CD4-positive, alpha-beta T cell treated with Interleukin-10 for 1 hour (primary cell): ENCODE data around the gene MYOCD.

Experiments used
- DNase-seq: peaks from one replicate; pipeline ENCODE4 v3.0.0-alpha.2; 2020

The MYOCD gene

DNA sequence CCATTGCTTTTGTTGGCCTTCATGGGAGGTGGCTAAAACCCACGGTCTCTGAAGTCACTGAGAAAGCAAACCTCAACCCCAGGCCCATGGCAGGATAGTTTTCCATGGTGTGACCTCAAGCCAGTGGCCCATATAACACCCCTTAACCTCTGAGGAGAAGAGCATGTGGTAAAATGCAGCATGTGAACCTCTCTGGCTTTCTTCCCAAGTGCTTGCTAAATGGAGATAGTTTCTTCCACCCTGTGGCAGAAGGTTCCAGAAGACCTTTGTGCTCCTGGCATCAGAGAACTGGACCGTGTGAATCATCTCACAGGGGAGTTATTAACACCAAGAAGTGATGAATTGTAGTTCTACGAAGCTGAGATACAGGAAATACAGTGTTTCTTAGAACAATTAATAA is 47.3 kb downstream of the MYOCD start:
- DNase-seq, result no peak

DNA sequence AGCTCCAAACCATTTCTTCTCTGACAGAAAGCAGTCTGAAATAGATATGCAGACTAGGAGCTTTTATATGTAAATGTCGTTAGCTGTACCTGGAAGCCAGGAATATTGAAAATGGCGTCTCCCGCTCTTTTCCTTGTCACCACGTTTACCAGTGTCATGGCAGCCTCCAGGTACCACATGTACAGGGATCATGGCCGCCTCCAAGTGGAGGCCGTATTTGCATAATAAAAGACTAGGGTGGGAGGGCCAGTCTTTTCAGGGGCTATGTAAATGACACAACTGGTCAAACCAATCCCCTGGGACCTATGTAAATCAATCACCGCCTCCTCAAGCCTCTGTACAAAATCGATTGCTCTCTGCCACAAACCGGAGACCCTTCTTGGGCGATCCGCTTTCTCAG is 54.3 kb downstream of the MYOCD start:
- no peak for DNase-seq

DNA sequence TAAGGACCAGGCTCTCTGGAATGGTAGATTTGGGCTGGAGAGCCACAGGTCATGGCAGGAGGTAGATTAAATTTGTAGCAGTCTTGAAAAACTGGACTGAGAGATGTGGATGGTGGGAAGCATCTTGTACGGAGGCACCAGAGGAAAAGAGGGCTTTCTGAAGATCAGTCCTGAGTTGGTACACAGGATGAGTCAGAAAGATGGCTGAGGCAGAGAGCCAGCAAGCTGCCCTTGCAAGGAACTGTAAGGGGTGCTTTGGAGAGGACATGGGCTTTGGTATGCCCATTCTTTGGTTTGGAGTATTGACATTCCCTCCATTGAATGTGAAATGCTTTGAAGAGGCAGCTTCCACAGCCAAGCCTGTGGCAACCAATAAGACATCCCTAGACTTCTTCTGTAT is 55.9 kb downstream of the MYOCD start:
- no peak for DNase-seq

DNA sequence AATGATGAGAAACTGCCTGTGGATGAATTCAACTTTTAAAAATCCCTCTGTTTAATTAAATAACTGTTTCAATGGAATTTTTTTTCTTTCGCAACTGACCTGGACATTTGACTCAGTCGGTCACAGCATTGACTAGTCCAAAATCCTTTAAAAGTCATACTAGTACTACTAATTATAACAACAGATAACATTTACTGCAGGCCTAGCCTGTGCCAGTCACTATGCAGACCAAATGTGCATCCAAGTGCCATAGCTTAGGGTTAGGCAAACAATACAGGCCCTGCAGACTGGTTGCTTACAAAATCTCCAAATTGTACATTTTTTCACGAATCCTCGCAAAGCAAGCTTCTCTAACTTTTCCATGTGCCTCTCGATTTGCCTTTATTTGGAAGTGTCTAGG is 56.6 kb downstream of the MYOCD start:
- no peak for DNase-seq

DNA sequence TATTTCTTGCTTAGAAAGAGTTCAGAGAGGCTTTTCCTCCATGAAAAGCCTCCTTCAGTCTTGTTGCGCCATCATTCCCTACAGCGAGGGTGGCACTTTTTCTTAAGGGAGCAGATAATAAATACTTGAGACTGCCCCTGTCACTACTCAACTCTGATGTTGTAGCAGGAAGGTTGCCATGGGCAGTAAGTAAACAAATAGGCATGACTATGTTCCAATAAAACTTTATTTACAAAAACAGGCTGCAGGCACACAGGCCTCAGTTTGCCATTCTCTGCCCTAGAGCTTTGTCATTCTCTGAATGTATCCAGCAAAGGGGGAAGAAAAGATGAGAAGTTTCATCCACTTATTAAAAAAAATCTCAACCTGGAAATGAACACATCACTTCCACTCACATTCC is 60.4 kb downstream of the MYOCD start:
- DNase-seq, result no peak

DNA sequence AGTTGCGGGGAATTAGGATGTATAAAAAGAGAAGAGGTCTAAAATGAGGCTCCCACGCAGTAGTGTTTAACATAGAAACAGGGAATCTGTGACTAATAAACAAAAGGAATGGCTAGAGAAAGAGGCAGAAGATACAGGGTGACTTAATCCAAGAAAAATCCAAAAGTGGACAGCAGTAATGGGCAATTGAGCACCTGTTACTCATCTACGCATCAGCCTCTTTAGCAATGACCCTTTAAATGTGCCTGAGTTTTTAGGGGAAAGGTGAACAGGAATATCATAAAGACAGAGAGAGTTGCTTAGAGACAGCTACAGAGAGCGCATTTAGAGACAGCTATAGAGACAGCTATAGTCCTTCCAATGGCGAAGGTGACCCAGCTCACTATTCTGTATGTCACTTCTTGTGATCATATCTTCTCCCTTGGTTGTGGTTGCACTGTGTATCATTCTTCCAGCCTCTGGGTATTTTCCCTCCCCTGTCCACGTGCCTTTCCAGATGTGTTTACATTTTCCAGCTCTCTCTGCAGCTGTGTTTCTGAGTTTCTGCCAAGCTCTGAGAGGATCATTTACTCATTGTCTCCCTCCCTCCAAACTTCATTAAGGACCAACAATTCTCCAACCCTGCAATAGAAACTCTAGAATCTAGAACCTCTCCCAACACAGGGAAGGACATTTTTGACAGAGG is 61.5 kb downstream of the MYOCD start:
- DNase-seq, result no peak

DNA sequence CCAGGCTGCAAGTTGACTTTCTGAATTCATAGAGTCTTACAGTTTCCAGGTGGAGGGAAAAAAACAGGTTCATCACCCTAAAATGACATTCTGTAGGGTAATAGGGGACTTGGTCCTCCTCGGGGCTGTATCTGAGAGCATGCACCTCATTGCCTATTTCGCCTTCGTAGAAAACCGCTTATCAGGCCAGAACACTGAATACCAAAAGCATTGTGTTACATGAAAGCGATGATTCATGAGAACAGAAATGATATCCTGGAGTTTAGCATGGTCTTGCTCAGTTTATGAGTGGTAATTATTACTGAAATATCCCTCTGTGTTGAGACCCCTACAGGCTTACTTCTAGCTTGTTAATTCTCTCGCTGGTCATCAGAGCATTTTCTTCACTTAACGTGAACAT is 62.2 kb downstream of the MYOCD start:
- no peak for DNase-seq

DNA sequence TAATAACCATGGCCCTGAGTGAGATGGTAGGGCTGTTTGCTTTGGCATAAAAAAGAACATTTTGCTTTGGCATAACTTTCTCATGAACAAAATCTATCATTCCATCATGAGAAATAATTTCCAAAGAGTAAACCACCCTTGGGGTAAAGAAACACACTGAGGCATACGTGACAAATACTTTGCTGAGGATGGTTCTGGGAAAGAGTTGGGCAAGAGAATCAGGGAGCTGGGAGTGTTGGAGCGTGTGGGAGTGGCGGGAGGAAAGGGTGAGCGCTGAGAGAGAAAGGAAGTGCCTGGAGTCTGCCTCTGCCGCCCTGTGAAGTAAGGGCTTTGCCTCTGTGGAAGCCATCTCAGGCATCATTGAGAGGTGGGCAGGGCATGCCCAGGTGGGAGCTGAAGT is 63.4 kb downstream of the MYOCD start:
- DNase-seq, result no peak

DNA sequence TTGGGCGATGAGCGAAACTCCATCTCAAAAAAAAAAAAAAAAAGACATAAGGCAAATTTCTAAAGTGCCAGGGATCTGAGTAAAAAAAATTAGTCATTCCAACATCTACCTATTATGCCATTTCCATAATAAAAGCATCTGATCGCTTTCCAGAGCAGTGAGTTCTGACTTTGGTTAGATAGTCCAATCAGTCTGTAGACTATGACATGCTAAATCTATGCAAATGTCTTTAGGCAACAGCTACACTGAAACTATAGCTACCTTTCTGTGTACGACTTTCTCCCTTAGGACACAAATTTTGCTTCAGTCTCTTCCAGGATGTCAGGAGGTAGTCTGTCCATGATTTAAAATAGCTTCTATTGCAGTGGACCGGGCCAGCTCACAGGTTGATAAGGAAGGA is 64.7 kb downstream of the MYOCD start:
- DNase-seq, result no peak

DNA sequence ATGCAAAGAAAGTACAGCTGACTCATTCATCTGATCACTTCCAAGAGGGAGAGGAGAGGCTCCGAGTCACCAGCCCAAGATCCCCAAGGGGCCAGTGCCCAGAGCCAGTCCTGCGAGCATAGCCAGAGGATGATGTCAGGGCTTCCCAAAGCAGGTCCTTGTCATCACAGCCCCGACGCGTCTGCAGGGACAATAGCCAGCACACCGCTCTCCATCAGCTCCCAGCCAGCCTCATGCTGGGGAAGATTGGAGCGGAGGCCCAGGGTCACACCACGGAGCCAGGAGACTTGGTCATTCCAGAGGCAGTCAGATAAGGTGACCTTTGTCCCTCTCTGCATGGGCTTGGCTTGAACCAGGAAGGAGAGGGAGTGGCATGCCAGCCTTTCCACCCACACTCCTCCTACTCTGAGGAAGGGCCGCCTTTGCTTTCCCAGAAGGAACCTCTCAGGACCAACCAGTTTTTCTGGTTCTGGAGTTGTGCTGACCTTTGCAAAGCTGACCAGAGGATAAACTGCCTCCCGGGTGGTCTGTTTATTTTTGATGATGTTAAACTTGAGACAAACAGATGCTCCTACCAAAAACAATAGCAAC is 65.3 kb downstream of the MYOCD start:
- DNase-seq, result no peak

DNA sequence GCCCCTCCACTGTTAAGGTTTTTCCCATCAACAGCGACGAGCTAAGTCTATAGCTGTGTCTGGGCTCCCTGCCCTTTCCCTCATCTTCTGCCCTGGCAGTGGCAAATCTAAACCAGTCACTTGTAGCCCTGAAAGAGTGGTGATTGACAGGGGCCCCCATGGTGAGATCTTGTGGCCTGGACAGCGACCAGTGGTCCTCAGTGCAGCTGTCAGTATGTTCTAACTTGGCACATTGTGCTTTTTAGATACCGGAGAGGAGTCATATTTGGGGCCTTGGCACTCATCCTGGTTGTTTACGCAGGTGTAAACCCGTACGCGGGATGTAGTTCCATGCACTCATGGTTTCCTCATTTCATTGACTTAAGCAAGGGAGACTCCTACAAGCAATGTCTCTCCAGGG is 66.1 kb downstream of the MYOCD start:
- no peak for DNase-seq

DNA sequence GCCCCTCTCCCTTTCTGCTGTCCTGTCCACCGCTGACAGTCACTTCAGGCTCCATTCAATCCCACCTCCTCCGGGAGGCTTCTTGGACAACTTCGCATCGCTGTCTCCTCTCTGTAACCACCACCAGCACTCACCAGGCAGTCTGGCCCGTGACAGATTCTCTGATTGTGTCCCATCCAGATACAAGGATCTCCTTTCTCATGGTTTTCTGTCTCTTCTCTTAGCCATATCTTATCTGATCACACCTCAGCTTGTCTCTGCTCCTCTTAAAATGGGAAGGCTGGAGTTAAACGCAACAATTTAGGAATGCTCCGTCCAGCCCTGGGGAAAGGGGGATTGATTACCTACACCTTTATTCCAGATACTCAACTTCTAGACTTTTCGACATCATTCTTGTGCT is 66.7 kb downstream of the MYOCD start:
- no peak for DNase-seq

DNA sequence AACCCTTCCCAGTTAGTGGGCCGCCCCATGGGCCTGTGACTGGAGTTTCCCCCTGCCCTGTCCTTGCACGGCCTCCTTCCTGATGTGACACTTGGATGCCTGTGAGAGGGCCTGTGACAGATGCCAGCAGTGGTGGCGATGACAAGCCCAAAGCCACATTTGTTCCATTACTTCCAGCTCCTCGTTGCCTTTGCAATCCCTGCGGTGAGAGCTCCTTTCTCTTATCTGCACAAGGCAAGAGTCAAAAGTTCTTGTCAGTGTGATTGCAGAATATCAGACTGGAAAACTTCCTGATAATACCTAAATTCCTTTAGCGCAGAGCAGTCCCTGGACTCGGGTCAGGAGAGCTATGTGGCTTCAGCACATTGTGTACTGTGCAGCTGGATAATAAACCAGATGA is 69.2 kb downstream of the MYOCD start:
- no peak for DNase-seq

DNA sequence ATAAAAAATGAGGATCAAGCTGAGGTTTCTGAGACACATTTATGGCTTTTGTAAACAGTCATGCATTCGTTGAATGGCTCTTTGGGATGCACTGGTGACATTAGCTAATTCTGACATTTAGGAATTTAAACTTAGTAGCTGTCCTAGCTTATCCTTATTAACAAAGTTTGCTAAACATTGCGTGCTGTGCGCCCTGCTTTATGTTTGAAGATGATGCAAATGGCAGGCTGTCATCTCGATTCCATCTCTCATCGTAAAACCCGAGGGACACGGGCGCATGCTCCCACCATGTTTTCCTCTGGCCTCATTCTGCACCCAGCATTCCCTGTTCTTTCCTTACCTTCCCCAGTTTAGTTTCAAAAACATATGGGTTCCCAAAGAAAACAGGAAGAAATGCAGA is 69.8 kb downstream of the MYOCD start:
- no peak for DNase-seq

DNA sequence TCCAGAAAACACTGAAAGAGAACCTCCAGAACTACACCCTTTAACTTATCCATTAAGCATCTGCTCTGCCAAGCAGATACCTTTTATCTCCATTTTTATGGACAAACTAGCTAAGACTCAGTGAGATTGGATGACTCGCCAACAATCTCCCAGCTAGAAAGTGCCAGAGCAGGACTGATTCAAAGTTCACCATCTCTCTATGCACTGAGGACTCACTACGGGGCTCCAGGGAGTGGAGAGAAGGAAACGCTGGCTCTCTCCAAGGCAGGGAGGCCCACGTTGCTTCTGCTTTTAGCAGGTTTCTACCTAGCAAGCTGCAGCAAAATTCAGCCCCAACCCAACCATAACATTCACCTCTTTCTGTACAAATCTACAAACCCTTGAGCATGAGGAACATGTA is 70.8 kb downstream of the MYOCD start:
- no peak for DNase-seq

DNA sequence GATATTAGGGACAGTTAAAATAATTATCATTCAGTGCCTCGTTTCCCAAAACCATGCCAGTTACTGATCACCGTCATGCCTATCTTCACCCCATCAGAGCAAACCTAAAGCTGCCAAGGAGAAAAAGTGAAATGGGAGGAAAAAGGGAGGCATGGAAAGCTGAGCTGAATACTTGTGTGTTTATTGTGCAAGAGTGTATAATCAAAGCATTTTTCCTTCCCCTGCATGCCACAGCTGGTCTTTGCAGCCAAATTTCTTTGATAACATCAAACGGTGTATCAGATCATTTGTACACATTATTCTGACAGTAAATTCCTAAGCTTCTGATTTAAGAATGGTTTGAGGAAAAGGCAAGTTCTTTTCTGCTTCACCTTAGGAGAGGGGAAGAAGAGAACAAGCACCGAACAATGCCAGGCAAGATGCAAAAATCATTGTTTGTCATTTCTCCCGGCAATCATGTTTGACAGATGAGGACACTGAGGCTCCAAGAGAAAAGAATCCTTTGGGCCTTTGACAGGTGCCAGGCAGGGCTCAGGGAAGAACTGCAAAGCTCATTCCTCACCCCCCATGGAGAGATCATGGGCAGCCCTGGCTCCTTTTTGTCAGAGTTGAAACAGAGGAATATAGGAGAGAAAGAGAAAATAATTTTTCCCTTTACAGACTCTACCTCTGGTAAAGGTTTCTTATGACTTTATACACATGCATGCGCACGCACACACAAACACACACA is 72.2 kb downstream of the MYOCD start:
- no peak for DNase-seq

DNA sequence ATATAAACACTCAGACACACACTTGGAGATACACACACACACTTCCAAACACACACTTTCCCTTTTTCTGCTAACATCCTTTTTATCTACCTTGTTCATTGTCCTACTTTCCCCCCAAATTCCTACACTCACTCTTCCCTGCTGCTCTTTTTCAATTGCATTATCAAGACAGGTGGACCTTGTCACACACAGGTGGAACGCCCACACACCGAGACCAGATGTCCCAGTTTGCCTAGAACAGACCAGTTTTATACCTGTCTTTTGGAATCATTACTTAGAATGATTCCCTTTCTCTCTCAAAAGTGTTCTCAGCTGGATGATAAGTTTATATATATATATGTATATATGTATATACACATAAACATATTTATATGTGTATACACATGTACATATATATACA is 72.9 kb downstream of the MYOCD start:
- no peak for DNase-seq

DNA sequence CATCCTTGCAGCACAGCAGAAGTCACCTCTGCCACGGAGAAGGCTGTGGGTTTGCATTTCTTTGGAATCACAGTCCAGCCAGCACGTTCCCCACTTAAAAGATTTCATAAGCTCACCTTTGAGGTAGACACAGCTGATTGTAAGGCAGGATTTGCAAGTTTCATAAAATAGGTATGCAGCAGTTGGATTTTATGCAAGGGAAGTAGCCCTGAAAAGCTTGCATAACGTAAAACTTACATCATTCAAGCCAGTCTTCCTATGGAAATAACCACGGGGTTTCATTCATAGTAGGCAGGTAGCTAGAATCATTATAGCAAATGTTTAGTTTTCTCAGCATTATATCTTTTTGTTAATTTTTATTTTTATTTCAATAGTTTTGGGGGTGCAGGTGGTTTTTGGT is 73.8 kb downstream of the MYOCD start:
- no peak for DNase-seq

DNA sequence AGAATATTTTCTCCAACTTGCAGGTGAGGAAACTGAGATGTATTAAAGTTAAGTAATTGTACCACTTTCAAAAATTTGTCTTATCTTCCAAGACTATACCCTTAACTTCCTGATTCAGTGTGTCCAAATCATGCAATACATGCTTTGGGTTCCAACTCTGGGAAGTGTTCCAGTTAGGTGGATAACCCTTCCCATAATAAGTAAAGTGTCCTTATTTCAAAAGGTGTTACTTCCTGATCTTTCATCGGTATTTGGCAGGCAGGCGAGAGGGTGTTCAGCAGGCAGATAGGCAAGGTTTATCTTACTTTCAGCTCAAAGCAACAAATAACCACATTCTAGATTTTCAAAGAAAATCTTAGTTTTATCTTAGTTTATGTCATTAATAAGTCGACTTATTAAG is 77.4 kb downstream of the MYOCD start:
- no peak for DNase-seq

DNA sequence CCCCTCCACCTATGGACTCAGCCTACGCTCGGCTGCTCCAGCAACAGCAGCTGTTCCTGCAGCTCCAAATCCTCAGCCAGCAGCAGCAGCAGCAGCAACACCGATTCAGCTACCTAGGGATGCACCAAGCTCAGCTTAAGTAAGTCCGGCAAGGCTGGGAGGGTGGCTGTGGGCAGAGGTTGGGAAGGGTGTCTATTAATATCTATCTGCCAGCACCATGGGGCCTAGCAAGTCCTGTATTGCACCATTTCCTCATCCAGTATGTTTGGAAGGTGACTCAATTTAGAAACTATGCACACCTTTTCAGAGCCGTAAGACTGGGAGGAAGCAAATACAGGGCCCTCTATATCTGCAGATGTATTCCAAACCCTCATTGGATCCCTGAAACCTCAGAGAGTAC is 78.6 kb downstream of the MYOCD start:
- no peak for DNase-seq

DNA sequence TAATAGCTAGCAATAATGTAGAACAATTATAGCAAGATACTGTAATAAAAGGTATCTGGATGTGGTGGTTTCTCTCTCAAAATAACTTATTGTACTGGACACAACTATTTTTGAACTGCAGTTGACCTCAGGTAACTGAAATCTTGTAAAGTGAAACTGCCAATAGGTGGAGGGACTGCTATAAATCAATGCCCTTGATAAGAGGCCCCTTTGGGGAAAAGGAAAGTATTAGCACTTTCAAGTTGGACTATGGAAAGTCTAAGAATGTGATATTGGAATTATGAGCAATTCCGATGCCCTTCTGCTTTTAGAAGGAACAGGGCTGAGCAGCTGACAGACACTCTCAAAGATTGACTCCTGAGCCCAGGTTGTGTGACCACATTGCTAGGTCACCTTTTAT is 79.1 kb downstream of the MYOCD start:
- DNase-seq, result no peak

DNA sequence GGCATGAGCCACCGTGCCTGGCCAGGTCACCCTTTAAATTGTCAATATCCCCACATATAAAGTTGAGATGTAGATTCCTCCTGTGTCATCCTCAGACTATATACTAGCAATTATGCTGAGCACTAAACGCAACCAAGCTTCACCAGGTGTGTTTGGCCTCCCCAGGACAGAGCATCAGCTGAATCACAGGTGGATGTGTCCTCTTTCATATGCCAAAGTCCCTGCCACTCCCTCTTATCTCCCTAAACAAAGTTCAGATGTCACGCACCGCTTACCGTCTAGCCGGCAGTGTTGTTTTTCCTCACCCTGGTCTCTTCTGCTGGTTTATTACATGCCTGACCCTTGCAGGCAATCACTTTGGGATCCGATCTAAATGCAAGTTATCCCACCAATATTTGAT is 79.8 kb downstream of the MYOCD start:
- no peak for DNase-seq

DNA sequence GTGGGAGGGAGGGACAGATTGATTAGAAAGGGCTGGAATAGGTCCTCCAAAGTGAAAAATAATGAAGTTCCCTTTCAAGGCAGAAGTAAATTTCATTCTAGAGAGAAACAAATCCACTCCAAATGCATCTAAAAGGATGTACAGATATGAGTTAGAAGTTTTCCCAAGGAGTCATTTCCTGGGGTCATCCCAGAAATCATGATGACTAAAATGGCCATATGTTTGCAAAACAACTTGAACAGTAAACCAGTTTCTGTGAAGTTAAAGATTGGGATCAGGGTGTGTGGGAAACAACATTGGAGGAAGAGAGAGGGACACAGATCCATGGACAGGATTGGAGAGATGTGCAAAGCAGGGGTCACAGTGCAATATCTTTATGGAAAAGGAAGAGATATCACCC is 91.1 kb downstream of the MYOCD start:
- DNase-seq, result no peak

DNA sequence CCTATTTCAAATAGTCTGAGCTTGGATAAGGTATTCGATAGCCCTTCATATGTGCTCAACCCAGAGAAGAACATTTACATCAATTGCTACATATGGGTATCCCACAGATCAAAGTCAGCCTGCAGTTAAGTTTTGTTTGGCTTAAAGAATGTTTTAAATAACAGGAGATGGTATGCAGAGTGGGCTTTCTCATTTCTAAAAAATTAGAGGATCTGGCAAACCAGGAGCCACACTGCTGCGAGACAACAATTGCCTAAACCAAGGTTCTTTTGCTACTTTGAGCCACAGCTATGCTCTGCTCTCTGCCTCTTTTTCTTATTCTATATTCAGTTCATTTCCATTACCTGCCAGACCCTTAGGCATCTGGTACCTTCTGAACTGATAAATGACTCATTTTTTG is 93.4 kb downstream of the MYOCD start:
- no peak for DNase-seq

DNA sequence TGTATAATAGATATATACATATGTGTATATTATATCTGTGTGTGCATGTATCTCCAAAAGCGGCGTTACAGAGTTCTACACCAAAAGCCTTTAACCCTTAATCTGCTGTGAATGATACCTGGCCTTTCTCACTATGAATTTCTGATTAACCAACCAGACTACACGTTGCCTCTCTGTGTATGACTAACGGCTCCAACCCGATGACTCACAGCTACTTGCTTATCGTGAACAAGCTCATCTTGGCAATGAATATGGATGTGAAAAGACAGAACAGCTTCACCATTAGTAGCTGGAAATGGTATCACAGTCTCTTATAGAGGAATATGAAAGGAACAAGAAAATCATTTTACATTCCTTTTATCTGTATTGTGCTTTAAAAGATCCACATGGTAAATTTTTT is 99.9 kb downstream of the MYOCD start:
- no peak for DNase-seq
